ENCODE results near the gene CSMD2.

CSMD2 gene

DNA sequence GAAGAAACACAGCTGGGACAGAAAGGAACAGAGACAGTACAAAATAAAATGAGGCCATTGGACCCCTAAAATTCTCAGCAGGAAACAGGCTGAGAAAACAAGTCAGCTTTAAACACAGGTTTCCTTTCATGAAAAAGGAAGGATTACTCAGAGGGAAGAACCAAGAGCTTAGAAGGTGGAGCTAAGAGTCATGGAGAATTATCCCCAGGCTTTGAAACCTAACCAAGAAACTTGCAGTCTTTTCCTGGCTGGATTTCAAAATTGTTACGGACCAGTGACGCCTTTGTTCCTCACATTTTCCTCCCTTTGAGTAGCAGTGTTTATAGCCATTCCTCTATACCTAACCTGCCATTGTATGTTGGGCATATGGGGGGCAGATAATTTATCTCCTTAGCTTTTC, 292.3 kb downstream of the CSMD2 start:
- Histone ChIP-seq H3K36me3 (ENCODE audit: insufficient read depth, low read length) (no peaks in the 10 kb centered on the region), H3K9ac (ENCODE audit: low read depth, low read length) (no peak overlapping the region), H3K9me3 (ENCODE audit: control insufficient read depth, insufficient read depth, low read length) (no peaks in the 10 kb centered on the region), H3K4me1 (ENCODE audit: insufficient read depth, low read length) (no peaks in the 10 kb centered on the region)

DNA sequence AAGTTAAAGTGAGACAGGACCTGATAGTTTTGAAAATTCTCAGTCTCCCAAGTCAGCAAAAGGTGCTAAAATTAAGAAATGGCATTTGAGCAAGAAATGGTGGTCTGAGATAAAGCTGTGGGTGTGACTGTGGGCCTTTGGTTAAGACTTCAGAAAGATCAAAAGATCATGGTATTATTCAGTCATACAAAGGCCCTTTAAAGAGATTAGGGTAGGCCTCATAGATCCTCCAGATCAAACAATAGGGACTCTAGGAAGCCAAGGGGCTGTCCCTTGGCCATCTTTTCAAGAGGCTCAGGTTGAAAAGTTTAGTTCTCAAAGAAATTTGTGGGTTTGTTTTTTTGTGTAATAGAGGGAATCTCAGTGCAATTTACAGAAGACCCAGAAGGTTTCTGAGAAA, 292.8 kb downstream of the CSMD2 start:
- H3K9ac ChIP-seq (ENCODE audit: low read depth, low read length) = no peak overlapping the region
- no peaks in the 10 kb centered on the region; the same call in 1 of the 2 replicates for H3K9me3 ChIP-seq (ENCODE audit: control insufficient read depth, insufficient read depth, low read length)
- H3K4me1 ChIP-seq (ENCODE audit: insufficient read depth, low read length) = no peaks in the 10 kb centered on the region
- H3K36me3 ChIP-seq (ENCODE audit: insufficient read depth, low read length) = no peaks in the 10 kb centered on the region

DNA sequence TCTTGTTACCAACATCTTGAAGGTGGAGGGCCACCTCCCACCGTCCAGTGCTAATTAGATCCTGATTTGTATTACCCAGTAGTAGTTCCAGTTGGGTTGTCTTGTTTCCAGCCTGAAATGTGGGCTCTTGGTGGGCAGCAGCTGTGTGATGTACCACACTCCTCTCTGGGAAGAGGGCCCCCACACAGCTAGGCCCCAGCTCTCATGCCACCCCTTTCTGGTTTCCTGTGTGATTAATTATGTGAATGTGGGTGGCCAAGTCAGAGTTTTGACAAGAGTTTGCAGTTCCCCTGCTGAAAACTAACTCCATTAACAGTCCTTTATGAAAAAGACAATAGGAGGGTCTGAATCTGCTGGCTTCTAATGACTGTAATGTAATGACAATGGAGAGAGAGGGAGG, 297.3 kb downstream of the CSMD2 start:
- H3K9ac ChIP-seq (ENCODE audit: low read depth, low read length) = no peak overlapping the region
- H3K36me3 ChIP-seq (ENCODE audit: insufficient read depth, low read length) = no peaks in the 10 kb centered on the region
- no peaks in the 10 kb centered on the region; the same call in 1 of the 2 replicates for H3K9me3 ChIP-seq (ENCODE audit: control insufficient read depth, insufficient read depth, low read length)
- no peaks in the 10 kb centered on the region for H3K4me1 ChIP-seq (ENCODE audit: insufficient read depth, low read length)

DNA sequence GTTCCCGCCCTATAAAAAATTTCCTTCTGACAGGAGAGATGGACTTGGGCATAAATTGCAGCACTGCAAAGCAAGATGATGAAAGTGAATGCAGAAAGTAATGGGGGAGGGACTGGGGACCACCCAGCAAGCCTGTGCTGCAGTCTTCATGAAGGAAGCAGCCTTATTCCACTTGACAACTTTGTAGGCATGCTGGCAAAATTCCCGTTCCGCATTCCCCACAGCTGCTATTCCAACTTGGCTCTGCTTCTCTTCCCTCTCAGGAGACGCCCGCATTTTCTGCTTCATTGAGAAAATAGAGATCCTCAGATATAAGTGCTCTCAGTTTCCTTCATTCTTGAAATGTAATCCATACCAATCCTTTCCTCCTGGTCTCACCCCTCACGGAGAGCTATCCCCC, 298.7 kb downstream of the CSMD2 start:
- Histone ChIP-seq H3K9ac (ENCODE audit: low read depth, low read length) (no peak overlapping the region), H3K4me1 (ENCODE audit: insufficient read depth, low read length) (no peaks in the 10 kb centered on the region), H3K36me3 (ENCODE audit: insufficient read depth, low read length) (no peaks in the 10 kb centered on the region), H3K9me3 (ENCODE audit: control insufficient read depth, insufficient read depth, low read length) (no peaks in the 10 kb centered on the region; the same call in 1 of the 2 replicates)

DNA sequence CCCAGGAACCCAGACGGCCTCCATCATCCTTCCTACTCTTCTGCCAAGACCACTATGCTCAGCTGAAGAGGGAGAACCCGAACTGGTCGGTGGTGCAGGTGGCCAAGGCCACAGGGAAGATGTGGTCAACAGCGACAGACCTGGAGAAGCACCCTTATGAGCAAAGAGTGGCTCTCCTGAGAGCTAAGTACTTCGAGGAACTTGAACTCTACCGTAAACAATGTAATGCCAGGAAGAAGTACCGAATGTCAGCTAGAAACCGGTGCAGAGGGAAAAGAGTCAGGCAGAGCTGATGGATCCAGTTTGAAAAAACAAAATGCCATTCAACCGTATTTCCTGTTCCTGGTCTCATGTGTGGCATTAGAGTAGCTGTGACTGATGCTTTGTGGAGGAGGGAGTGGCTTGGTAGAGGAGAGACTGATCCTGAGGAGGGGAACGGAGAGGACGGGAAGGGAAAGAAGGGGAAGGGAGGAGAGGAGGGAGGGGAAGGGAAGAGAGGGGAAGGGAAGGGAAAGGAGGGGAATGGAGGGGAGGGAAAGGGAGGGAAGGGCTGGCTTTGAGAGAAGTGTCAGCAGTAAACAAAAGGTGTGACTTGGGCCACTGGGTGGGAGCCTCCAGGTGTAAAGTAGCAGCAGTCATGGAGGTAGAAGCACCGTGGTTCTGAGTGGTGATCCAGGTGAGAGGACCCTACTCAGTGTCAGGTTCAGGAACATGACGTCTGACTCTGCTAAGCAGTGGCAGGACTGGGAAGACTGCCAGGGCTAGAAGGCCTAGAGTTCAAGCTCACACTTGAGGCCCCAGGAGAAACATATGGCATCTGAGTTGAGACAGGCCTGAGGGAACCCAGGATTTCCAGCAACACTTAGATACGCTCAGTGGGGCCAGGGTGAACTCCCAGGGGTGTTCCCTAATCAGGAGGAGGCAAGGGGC, 300.3 kb downstream of the CSMD2 start:
- H3K4me1 ChIP-seq (ENCODE audit: insufficient read depth, low read length) = no peaks in the 10 kb centered on the region
- H3K36me3 ChIP-seq (ENCODE audit: insufficient read depth, low read length) = no peaks in the 10 kb centered on the region
- H3K9me3 ChIP-seq (ENCODE audit: control insufficient read depth, insufficient read depth, low read length) = no peaks in the 10 kb centered on the region; the same call in 1 of the 2 replicates
- H3K9ac ChIP-seq (ENCODE audit: low read depth, low read length) = no peak overlapping the region

DNA sequence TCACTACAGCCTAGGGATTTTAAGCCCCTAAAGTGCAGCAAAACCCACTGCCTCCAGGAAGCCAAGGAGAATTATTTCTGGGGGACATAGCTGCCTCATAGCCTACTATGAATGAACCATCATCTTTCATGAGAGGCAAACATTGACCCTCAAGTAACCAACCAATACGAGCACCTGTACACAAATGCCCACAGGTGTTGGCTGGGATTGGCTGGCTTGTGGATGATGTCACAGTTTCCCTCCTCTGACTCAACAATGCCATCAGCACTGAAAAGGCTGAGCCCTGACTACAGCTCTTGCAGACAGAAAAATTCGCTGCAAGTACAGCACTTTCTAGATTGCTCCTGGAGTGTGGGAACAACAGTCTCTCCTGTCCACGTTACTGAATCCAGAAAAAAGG, 301.3 kb downstream of the CSMD2 start, which contains the start of gene HMGB4:
TSS of gene HMGB4 (plus strand) at position 301 of the 400 bp plus-strand sequence. CDS start 113 bp downstream, outside the sequence.
- H3K36me3 ChIP-seq (ENCODE audit: insufficient read depth, low read length) = no peaks in the 10 kb centered on the region
- H3K9me3 ChIP-seq (ENCODE audit: control insufficient read depth, insufficient read depth, low read length) = no peaks in the 10 kb centered on the region; the same call in 1 of the 2 replicates
- H3K4me1 ChIP-seq (ENCODE audit: insufficient read depth, low read length) = no peaks in the 10 kb centered on the region
- no peak within 1 kb of the TSS for H3K9ac ChIP-seq (ENCODE audit: low read depth, low read length)

DNA sequence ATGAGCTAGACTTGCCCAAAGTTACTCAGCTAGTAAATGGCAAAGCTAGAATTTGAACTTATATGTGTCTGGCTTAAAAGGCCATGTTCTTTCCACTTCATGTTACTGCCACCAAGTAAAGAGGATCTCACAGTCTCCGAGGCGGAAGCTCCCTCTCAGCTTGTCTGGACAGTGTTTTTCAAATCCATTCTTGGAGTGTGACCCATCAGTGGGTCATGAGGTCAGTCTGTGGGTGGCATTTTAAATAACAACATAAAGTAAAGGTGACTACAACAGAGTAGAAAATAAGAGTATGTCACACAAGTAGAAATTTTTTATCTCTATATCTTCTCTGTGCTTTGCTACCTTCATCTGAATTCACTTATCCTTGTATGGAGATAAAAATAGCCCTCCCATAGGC, 304.4 kb downstream of the CSMD2 start:
- Histone ChIP-seq H3K9ac (ENCODE audit: low read depth, low read length) (no peak overlapping the region), H3K4me1 (ENCODE audit: insufficient read depth, low read length) (no peaks in the 10 kb centered on the region), H3K36me3 (ENCODE audit: insufficient read depth, low read length) (no peaks in the 10 kb centered on the region), H3K9me3 (ENCODE audit: control insufficient read depth, insufficient read depth, low read length) (no peaks in the 10 kb centered on the region)

DNA sequence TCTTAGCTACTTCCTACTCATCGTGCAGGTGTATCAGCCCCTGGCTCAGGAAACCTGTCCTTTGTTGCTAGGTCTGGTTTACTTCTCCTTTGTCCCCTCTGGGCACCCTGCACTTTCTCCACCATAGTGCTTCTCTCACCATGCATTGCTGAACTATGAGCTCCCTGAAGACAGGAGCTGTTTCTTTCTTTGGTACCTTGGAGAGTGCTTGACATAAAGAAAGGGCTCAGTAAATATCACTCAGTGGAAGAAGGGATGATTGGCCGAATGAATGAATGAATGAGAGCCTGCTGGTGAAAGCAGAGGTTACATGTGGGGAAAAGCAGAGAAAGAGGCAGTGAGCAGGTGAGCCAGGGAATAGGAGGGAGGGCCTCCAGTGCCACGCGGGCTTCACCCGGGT, 310.9 kb downstream of the CSMD2 start:
- Histone ChIP-seq H3K36me3 (ENCODE audit: insufficient read depth, low read length) (no peaks in the 10 kb centered on the region), H3K9me3 (ENCODE audit: control insufficient read depth, insufficient read depth, low read length) (no peaks in the 10 kb centered on the region), H3K9ac (ENCODE audit: low read depth, low read length) (no peak overlapping the region), H3K4me1 (ENCODE audit: insufficient read depth, low read length) (peaks cover 4% of the 10 kb centered on the region; the same call in 1 of the 2 replicates)

DNA sequence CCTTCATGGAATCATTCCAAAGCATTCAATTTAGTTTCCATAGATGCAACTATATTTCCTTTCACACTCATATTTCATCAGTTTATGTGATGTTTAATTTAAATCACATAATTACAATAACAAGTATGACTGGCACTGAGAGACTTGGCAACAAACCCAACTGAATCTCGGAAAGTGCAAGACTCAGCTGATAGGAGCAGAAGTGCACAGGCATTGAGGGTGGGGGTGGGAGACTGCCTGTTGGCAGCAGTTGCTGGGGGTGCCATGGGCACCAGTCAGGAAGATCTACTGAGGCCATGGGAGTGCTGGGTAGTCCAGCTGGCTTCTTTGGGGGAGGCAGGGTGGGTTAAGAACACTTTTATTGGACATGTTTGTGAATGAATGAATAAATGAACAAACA, 311.6 kb downstream of the CSMD2 start:
- Histone ChIP-seq H3K9me3 (ENCODE audit: control insufficient read depth, insufficient read depth, low read length) (no peaks in the 10 kb centered on the region), H3K4me1 (ENCODE audit: insufficient read depth, low read length) (peaks cover 10% of the 10 kb centered on the region; the same call in 1 of the 2 replicates), H3K9ac (ENCODE audit: low read depth, low read length) (no peak overlapping the region), H3K36me3 (ENCODE audit: insufficient read depth, low read length) (no peaks in the 10 kb centered on the region)

DNA sequence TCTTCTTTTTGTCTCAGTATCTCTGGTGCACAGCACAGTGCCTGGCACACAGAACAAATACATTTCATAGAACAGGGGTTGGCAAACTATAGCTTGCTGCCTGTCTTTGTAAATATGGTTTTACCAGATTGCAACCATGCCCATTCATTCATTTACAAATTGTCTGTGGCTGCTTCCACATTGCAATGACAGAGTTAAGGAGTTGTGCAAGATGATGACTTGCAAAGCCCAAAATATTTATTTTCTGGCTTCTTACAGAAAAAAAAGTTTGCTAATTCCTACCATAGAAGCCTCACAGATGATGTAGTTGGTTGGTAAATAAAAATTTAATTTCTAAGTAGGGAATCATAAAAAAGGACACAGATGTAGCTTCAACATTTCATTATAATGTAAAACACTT, 312.3 kb downstream of the CSMD2 start:
- peaks cover 12% of the 10 kb centered on the region; the same call in 1 of the 2 replicates for H3K4me1 ChIP-seq (ENCODE audit: insufficient read depth, low read length)
- no peaks in the 10 kb centered on the region for H3K9me3 ChIP-seq (ENCODE audit: control insufficient read depth, insufficient read depth, low read length)
- H3K9ac ChIP-seq (ENCODE audit: low read depth, low read length) = no peak overlapping the region
- H3K36me3 ChIP-seq (ENCODE audit: insufficient read depth, low read length) = no peaks in the 10 kb centered on the region

DNA sequence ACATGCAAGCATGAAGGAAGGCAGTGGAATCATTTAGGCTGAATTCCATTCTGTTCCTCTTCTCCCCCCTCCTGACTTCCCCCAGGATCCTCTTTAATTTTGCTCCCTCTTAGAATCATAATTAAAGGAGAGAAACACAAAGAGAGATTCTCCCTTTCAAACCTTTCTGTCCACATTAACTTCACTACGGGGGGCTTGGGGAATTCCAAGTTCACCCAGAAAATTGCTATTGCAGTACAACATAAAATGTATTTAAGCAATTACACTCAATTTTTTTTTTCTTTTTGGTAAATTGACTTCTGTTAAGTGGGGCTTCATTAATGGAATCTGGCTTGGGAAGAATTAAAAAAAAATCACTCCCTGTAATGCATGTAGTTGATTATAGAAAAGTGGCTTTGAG, 314.5 kb downstream of the CSMD2 start:
- H3K4me1 ChIP-seq (ENCODE audit: insufficient read depth, low read length) = peaks cover 12% of the 10 kb centered on the region; the same call in 1 of the 2 replicates
- H3K9ac ChIP-seq (ENCODE audit: low read depth, low read length) = no peak overlapping the region
- no peaks in the 10 kb centered on the region for H3K9me3 ChIP-seq (ENCODE audit: control insufficient read depth, insufficient read depth, low read length)
- H3K36me3 ChIP-seq (ENCODE audit: insufficient read depth, low read length) = no peaks in the 10 kb centered on the region

DNA sequence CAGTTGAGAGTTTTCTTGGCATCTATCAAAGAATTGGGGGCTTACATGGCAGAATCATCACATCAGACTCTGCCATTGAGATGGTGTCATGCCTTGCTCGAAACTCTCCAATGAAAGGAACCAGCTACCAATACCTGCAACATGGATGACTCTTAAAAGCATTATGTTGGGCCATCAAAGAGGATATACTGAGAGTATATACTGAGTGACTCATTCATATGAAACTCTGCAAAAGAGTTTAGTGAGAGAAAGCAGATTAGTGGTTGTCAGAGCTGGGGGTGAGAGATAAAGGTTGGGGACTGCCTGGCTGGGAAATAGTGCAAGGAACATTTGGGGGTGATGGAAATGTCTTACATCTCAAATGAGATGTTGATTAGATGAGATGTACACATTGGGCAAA, 315.8 kb downstream of the CSMD2 start:
- Histone ChIP-seq H3K9ac (ENCODE audit: low read depth, low read length) (no peak overlapping the region), H3K36me3 (ENCODE audit: insufficient read depth, low read length) (no peaks in the 10 kb centered on the region), H3K4me1 (ENCODE audit: insufficient read depth, low read length) (peaks cover 12% of the 10 kb centered on the region; the same call in 1 of the 2 replicates), H3K9me3 (ENCODE audit: control insufficient read depth, insufficient read depth, low read length) (no peaks in the 10 kb centered on the region)

DNA sequence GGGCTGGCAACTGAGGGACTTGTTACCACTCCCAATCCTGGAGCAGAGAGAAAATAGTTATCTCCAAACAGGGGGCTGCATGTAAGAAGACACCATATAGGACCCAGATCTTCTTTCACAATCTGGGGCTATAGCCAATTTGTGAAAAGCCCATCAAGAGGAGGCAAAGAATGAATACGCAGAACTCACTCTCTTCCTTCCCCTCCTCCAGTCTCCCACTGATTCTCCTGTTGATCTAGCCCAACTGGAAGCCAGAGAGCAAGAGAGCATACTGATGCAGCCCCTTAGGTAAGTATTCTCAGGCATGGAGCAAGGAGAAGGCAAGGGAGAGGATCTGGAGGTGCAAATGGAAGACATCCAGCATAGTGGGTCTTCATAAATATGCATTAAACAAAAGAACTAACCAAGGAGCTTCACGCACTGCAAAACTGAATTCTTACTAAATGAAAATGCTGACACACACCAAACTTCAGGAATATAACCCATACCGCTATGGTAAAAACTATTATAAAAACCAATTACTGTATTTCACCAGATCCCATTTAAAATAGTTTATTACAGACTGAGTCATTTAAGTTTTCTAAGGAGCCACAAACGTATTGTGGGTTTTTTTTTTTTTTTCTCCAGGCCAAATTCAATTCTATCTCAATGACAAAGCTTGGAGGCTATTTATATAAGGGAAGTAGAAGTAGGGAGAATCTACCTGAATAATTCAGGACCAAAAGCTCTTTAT, 316.7 kb downstream of the CSMD2 start:
- H3K9ac ChIP-seq (ENCODE audit: low read depth, low read length) = no peak overlapping the region
- no peaks in the 10 kb centered on the region for H3K36me3 ChIP-seq (ENCODE audit: insufficient read depth, low read length)
- H3K4me1 ChIP-seq (ENCODE audit: insufficient read depth, low read length) = peaks cover 12% of the 10 kb centered on the region; the same call in 1 of the 2 replicates
- H3K9me3 ChIP-seq (ENCODE audit: control insufficient read depth, insufficient read depth, low read length) = no peaks in the 10 kb centered on the region

DNA sequence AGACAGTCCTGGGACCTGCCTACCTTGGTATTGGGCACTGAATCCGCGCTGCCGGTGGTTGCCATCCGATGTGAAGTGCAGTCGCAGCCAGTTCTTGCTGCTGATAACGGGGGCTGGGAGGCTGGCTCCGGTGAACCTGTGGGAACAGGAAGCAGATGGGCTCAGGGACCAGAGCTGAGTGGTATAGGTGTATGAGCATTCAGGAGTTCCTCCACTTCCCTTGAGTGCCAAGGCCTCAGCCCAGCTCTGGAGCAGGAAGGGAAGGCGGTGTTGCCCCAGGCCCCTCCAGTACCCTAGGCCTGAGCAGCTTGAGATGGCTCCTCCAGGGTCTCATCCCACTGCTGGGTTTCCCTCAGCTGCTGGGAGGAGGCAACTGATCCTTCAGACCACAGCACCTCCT, 318.2 kb downstream of the CSMD2 start:
- H3K4me1 ChIP-seq (ENCODE audit: insufficient read depth, low read length) = peaks cover 12% of the 10 kb centered on the region; the same call in 1 of the 2 replicates

More for the DNA sequence above, 318.2 kb downstream of the CSMD2 start:
- no peaks in the 10 kb centered on the region for H3K9me3 ChIP-seq (ENCODE audit: control insufficient read depth, insufficient read depth, low read length)
- no peaks in the 10 kb centered on the region for H3K36me3 ChIP-seq (ENCODE audit: insufficient read depth, low read length)
- no peak overlapping the region for H3K9ac ChIP-seq (ENCODE audit: low read depth, low read length)

Data from ES-I3 (cell line).